Mucosa of gallbladder (tissue), 1 donor: Measurements from ENCODE around the gene ZHX3. TPM values are rescaled to one million over a fixed set of nuclear protein-coding genes. Genes with fewer than 3 reads are reported as not detected.

Experiments
- DNase-seq: peaks from one replicate; pipeline ENCODE4 v3.0.0-alpha.2; 2020; ENCODE audit warnings: low spot score
- total RNA-seq: library from RNA; stranded (reverse); gene quantifications from one replicate; pipeline ENCODE4 v1.2.1, GENCODE V29; 2021
- donor health status: DM: no; HTN: no; CAD: no.

Gene ZHX3
- total RNA-seq, 1 donor from 2014 or later: 47.3 TPM

DNA sequence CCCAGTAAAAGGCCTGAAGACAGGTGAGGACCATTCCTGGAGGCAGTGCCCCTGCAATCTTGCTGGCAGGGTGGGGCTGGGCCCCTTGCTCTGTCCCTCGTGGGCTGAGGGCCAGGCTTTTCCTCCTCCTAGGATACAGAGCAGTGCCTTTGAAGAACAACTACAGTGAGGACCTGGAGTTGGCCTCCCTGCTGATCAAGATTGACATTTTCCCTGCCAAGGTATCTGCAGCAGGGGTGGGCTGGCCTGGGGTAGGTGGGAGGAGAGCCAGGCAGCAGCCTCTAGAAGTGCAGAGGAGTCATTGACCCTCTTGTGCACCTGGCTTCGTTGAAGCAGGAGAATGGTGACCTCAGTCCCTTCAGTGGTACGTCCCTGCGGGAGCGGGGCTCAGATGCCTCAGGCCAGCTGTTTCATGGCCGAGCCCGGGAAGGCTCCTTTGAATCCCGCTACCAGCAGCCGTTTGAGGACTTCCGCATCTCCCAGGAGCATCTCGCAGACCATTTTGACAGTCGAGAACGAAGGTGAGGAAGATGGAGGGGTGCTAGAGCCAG, 143.7 kb downstream of the ZHX3 start:
- no peak for DNase-seq

- DNase-seq: peak; percentile 84
Observed at GRCh38 chr20:41173161-41173721, 144.3 kb downstream of the ZHX3 start.

DNA sequence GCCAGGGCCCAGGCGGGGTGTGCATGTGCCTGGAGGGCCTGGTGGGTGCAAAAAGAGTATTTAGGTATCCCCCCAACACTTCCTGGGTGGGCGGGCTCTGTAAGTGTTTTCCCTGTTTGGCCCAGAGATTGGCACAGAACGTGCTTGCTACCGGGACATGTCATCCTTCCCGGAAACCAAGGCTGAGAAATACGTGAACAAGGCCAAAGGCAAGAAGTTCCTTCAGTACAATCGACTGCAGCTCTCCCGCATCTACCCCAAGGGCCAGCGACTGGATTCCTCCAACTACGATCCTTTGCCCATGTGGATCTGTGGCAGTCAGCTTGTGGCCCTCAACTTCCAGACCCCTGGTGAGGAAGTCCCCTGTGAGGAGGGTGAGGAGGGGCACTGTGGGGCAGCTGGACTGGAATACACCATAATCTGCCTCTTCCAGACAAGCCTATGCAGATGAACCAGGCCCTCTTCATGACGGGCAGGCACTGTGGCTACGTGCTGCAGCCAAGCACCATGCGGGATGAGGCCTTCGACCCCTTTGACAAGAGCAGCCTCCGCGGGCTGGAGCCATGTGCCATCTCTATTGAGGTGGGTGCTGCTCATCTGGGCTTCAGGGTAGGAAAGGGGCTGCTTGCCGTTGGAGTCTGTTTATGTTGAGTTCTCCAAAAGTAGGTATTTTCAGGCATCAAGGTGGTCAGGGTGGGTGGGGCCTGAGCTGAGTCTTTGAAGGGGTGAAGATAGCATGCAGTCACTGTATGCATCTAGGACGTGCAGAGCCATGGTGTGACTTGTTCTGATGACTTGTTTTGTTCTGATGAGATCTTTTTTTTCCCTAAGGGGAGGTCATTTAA, 145.0 kb downstream of the ZHX3 start:
- DNase-seq: no peak

GRCh38 chr20:41171736-41172295, 145.7 kb downstream of the ZHX3 start:
- DNase-seq: no peak

- no peak for DNase-seq
Observed at GRCh38 chr20:41170386-41171105, 147.0 kb downstream of the ZHX3 start.

DNA sequence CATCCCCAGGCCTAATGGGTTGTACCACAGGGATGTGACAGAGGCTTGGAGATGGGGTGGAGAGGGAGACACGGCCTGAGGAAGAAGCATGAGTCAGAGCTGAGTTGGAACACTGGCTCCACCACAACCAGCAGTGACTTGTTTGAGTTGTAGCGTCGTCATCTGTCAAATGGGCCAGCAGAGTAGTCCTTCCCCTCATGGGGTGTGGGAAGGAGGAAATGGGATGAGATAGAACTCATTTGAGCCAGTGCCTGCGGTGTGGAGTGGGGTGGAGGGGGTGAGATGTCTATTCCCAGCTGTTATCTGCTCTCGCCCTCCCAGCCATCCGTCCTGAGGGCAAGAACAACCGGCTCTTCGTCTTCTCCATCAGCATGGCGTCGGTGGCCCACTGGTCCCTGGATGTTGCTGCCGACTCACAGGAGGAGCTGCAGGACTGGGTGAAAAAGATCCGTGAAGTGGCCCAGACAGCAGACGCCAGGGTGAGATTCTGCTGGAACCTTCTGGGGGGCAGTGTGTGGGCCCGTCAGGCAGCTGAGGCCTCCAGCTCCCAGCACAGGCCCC, 147.7 kb downstream of the ZHX3 start:
- no peak for DNase-seq

DNA sequence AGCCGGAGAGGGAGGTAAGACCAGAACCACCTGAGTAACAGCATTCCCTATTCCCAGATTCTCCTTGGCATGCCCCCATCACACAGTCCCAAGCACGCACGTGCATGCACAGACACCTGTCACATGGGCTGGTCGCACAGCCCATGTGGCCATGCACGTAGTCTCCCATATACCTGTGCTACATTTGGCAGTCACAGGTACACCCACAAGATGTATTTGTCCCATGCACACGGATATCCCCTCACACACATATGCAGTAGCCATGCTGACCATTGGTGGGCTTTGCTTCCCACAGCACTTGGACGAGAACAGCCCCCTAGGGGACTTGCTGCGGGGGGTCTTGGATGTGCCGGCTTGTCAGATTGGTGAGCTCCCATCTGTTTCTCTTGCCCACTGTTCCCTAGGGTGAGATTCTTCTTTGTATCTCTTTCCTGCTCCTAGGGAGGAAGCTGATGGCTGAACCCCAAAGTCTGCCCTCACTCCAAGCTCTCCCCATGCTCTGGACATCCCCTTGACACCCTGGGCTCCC, 148.3 kb downstream of the ZHX3 start:
- no peak for DNase-seq

DNA sequence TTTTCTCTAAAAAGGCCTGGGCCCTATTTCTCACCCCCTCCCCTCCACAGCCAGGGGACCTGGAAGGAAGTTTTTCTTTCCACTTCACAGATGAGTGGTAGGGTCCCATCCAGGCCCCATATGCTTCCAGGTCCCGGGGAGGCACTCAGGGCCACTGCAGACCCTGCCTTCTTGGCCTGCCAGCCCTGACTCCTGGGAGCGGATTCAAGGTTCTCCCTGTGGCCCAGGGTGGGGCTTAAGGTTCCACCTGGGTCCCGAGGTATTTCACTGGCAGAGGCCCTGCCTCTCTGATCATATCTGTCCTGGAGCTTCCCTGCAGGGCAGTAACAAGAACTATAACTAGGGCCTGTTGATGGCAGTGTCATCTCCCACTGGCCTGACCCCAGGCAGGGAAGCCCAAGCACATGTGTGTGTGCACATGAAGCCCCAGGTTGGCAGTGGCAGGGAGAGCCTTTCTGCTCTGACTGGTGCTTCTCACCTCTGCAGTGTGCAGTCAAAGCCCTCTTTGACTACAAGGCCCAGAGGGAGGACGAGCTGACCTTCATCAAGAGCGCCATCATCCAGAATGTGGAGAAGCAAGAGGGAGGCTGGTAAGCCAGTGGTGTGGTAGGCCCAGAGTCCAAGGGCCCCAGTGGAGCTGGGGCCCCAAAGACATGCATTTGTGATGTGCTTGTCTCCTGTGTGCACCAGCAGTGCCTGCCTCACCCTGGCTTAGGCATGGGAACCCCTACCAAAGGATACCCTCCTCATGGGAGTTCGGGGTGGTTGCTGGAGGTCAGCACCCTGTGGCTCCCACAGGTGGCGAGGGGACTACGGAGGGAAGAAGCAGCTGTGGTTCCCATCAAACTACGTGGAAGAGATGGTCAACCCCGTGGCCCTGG, 149.0 kb downstream of the ZHX3 start:
- no peak for DNase-seq

DNA sequence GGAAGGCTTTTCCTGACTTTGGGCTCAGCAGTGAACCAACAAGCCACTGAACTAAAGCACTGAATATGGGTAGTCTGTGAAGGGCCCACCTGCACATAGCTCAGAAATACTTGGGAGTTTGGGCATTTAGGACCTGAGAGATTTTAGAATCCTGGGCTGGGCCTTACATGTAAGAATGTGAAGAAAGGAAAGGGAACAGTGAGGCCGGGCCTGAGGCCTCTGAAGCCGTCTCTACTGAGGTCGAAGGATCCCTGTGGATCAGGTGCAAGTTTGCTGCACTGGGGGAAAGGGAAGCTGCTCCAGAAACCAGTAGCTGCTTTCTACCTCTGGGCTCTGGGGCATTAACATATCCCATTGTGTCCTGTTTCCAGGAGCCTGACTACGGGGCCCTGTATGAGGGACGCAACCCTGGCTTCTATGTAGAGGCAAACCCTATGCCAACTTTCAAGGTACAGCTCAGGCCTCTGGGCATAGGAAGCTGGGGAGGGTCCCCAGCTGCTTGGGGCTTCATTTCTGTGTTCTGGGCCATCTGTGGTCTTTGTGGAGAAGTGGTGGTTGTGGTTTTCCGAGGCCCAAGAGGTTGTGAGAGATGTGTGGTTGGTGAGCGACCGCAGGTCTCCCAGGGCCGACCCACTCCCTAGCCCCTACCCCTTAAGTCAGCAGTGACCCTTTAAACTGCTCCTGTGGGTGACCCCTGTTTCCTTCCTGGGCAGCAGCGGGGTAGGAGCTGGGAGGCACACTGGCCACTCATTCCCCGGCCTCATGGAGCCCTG, 149.9 kb downstream of the ZHX3 start:
- no peak for DNase-seq

DNA sequence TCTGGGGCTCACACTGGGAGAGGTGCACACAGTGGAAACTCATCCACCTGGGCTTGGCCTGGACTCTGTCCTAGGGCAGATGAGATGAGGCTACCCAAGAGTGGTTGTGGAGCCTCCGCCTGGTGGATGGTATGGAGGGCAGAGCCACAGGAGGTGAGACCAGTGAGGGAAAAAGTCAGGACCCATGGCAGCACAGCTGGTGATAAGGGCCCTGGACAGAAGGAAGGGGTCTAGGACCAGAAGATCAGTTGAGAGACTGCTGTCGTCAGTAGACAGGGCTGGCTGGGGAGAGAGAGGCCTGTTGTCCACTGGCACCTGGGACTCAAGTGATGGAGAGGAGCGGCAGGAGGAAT, 150.4 kb downstream of the ZHX3 start:
- no peak for DNase-seq

- no peak for DNase-seq
Observed at GRCh38 chr20:41166201-41167117, 151.1 kb downstream of the ZHX3 start.

- DNase-seq: no peak
Observed at GRCh38 chr20:41165001-41165882, 152.3 kb downstream of the ZHX3 start.

DNA sequence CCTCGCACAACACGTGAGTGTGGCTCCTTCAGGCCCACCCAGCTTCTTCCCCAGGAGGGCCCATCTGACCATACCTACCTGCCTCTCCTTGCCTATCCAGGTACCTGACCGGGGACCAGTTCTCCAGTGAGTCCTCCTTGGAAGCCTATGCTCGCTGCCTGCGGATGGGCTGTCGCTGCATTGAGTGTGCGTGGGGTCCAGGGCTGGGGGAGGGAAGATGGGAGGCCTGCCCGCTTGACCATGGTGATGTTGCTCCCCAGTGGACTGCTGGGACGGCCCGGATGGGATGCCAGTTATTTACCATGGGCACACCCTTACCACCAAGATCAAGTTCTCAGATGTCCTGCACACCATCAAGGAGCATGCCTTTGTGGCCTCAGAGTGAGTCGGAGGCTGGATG, 153.7 kb downstream of the ZHX3 start:
- no peak for DNase-seq

DNA sequence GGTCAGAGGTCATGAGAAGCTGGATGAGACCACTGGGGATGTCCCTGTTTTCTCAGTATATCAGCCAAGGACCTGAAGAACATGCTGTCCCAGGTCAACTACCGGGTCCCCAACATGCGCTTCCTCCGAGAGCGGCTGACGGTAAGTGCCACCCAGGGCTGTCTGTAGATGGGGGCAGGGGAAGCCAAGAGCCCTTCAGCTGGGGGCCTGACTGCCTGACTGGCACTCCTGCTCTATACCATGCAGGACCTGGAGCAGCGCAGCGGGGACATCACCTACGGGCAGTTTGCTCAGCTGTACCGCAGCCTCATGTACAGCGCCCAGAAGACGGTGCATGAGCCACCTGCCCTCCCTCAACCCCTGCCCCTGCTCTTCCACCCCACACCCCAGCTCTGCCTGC, 155.1 kb downstream of the ZHX3 start:
- no peak for DNase-seq

DNA sequence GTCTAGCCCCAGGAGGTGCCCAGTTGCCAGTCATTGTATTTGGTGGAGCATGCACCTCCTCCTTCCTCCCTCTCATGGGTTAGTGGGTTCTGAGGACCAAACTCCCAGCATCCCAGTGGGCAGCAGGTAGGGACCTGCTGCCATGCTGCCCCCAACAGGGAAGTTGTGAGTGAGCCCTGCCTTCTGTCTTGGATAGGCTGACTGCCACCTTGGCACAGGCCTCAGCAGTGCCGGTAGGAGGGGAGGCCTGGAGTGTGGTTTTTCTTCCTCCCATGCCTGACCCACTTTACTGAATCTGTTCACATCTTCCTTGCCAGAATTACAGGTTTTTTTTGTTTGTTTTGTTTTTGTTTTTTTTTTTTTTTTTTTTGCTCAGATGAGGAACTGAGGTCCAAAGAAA, 155.6 kb downstream of the ZHX3 start:
- DNase-seq: no peak

DNA sequence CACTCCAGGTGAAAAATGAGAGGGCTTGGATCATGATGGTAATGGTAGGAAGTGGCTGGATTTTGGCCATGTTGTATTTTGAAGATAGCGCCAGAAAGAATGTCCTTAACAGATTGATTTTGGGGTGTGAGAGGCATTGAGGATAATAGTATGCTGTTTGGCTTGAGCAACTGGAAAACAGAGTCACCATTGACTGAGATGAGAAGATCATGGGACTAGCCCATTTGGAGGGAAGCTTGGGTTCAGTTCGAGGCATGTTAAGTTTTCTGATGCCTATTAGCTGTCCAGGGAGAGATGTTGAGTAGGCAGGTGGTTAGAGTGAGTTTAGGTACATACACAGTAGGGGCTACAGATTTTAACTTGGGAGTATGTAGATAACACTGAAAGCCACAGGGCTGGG, 156.8 kb downstream of the ZHX3 start:
- no peak for DNase-seq

DNA sequence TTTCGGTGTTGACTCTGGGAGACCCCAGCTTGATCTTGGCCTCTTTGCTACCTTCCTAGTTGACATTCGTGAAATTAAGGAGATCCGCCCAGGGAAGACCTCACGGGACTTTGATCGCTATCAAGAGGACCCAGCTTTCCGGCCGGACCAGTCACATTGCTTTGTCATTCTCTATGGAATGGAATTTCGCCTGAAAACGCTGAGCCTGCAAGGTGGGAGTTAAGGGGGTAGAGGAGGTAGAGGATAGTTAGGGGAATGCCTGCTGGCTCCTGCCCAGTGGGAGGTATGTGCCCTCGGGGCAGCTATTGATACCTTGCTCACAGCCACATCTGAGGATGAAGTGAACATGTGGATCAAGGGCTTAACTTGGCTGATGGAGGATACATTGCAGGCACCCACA, 158.0 kb downstream of the ZHX3 start:
- DNase-seq: no peak

GRCh38 chr20:41158082-41158625, 159.4 kb downstream of the ZHX3 start:
- DNase-seq: no peak
